AG09319 (cell line): ENCODE data around the gene ZGPAT.

Experiments used
- DNase-seq: peaks from one replicate; pipeline ENCODE4 v3.0.0-alpha.2; 2010; ENCODE audit warnings: low read depth; ENCODE audit errors: extremely low read depth
- TF ChIP-seq, protein P1 (sequence below): IDR thresholded peaks from 2 replicates; pipeline ENCODE4 v1.5.1; 2011; ENCODE audit warnings: low read depth, mild to moderate bottlenecking, inconsistent platforms, low read length, moderate library complexity

The ZGPAT gene

DNA sequence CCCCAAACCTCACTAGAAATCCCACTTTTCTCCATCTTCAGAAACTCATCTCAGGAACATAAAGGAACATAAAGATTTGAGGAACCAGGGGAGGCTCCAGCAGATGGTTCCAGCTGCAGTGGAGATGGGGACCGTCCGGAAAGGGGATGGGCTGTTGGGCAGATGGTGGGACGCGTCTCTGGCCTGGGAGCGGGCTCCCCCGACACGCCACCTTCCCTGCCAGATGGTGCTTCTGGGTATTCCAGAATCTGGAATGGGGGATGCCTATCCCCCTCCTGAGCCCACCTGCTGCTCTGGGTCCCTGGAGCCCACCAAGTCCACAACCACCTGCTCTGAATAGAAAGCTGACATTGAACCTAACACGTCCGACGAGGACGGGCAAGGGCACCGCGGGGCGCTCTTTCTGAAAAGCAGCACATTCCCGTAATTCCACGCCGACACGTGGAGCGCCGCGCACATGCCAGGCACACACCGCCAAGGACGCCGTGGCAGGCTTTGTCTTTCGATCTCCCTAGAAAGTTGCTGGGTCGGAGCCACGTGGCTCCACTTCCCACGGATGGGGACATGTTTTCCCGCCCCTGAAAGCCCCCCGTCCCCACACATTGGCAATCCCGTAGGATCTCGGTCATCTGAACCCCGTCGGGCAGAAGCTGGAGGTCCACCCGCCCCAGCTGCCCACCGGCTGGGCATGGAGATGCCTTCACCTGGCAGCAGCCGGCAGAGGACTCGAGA lies 59.0 kb downstream of the ZGPAT start:
- DNase-seq = no peak
- TF ChIP-seq, protein P1, sequence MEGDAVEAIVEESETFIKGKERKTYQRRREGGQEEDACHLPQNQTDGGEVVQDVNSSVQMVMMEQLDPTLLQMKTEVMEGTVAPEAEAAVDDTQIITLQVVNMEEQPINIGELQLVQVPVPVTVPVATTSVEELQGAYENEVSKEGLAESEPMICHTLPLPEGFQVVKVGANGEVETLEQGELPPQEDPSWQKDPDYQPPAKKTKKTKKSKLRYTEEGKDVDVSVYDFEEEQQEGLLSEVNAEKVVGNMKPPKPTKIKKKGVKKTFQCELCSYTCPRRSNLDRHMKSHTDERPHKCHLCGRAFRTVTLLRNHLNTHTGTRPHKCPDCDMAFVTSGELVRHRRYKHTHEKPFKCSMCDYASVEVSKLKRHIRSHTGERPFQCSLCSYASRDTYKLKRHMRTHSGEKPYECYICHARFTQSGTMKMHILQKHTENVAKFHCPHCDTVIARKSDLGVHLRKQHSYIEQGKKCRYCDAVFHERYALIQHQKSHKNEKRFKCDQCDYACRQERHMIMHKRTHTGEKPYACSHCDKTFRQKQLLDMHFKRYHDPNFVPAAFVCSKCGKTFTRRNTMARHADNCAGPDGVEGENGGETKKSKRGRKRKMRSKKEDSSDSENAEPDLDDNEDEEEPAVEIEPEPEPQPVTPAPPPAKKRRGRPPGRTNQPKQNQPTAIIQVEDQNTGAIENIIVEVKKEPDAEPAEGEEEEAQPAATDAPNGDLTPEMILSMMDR = no peak

DNA sequence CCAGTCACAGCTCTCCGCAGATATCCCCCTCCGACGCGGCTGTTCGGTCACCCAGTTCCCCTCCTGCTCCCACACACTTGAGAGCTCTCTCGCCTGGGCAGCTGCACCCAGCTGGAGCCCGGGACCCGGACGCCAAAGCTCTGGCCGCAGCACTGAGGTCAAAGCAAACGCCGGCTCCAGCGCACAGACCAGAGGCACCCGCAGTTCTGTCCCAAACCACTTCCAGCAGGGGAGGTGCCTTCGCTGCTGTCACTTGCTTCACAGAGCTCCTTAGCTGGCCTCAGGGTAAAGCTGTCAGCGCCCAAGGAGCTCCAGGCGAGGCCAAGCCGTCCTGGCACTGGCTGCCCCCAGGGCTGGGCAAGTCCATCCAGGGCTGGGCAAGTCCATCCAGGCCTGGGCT lies 59.6 kb downstream of the ZGPAT start:
- TF ChIP-seq, protein P1 = no peak

DNA sequence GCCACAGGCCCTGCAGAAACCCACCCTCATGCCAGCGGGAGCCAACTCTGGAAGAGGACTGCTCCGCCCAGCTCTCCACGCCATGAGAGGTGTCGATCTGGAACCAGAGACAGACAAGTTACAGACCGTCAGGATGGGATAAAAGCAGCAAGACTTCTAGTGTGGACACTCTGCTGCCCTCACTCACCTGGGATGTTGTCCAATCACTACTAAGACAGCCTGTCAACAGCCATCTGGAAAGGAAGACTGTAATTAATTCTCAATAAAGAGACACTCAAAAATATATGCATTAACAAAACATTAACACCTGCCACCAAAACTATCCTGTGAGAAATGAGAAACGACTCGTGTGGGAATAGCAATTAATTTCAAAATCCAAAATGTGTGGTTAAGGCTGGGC lies 60.0 kb downstream of the ZGPAT start:
- TF ChIP-seq, protein P1 = no peak
- no peak for DNase-seq

More for the DNA sequence above, 59.6 kb downstream of the ZGPAT start:
- DNase-seq = no peak

GRCh38 chr20:63768591-63769515 lies 61.0 kb downstream of the ZGPAT start:
- DNase-seq = no peak
- TF ChIP-seq, protein P1 = no peak

GRCh38 chr20:63769891-63770474 lies 62.1 kb downstream of the ZGPAT start:
- no peak for DNase-seq
- TF ChIP-seq, protein P1 = no peak

GRCh38 chr20:63771046-63771707 lies 63.3 kb downstream of the ZGPAT start:
- no peak for DNase-seq
- TF ChIP-seq, protein P1 = no peak
